ENCODE measurements around the gene SRSF9.

GRCh38 chr12:120495731-120496412 is 26.3 kb upstream of the SRSF9 start, which contains the start of gene DYNLL1:
- TF ChIP-seq GATA2 (IDR thresholded peaks at IDR 0.05; ENCODE audit: low read depth, low read length) (no peak), GATA3 (IDR thresholded peaks at IDR 0.05; ENCODE audit: low read depth, low read length) (no peak)

All from SH-SY5Y (cell line).